CD8-positive, alpha-beta memory T cell (primary cell): ENCODE measurements around the gene SLC3A2. TPM values are rescaled to one million over a fixed set of nuclear protein-coding genes. Genes with fewer than 3 reads are reported as not detected.

Source experiments
- CTCF ChIA-PET: fragments of 350-600 bp; sonication (Branson Sonifier 250); formaldehyde crosslinking; loops from one replicate; lab custom pipeline; 2021; ENCODE audit warnings: antibody characterized with exemption; lab: Charles Lee
- POLR2A ChIA-PET: fragments of 350-600 bp; sonication (Branson Sonifier 250); formaldehyde crosslinking; loops from one replicate; lab custom pipeline; 2021; ENCODE audit warnings: antibody characterized with exemption; lab: Charles Lee
- DNase-seq, 5 donors: peaks; one replicate each; pipeline versions ENCODE4 v3.0.0 to v3.0.0-alpha.2; 2020 to 2022; ENCODE audit warnings: mixed read lengths in 1 of 5
- H3K27ac ChIP-seq: one replicate; pipeline ENCODE4 v1.7.0; 2013; ENCODE audit warnings: low read depth, mild to moderate bottlenecking, low read length, moderate library complexity
- H3K27me3 ChIP-seq: 2 replicates; pipeline ENCODE4 v1.7.0; 2013; ENCODE audit warnings: low read length, mild to moderate bottlenecking; ENCODE audit not compliant: insufficient read depth, poor library complexity, severe bottlenecking
- H3K36me3 ChIP-seq: 2 replicates; pipeline ENCODE4 v1.7.0; 2013; ENCODE audit warnings: mild to moderate bottlenecking, low read length, moderate library complexity; ENCODE audit not compliant: insufficient read depth
- H3K4me1 ChIP-seq: 2 replicates; pipeline ENCODE4 v1.7.0; 2013; ENCODE audit warnings: mild to moderate bottlenecking, low read length, moderate library complexity; ENCODE audit not compliant: insufficient read depth
- H3K4me3 ChIP-seq: 2 replicates; pipeline ENCODE4 v1.7.0; 2013; ENCODE audit warnings: mild to moderate bottlenecking, low read length
- H3K9me3 ChIP-seq: 2 replicates; pipeline ENCODE4 v1.7.0; 2013; ENCODE audit warnings: mild to moderate bottlenecking, low read length
- H3K27ac Mint-ChIP-seq, 8 donors: one replicate each; pipeline ENCODE4 v1.8.0; 2020 to 2021; ENCODE audit warnings: mixed read lengths in 8 of 8, mild to moderate bottlenecking in 6 of 8, inconsistent platforms in 3 of 8, moderate library complexity in 3 of 8
- H3K27me3 Mint-ChIP-seq, 2 donors: one replicate each; pipeline ENCODE4 v1.8.0; 2020 to 2021; ENCODE audit warnings: mixed read lengths in 2 of 2, mild to moderate bottlenecking in 1 of 2, moderate library complexity in 1 of 2
- H3K36me3 Mint-ChIP-seq, 3 donors: one replicate each; pipeline ENCODE4 v1.8.0; 2020 to 2021; ENCODE audit warnings: mixed read lengths in 3 of 3, inconsistent platforms in 1 of 3, mild to moderate bottlenecking in 1 of 3
- H3K4me1 Mint-ChIP-seq, 3 donors: one replicate each; pipeline ENCODE4 v1.8.0; 2020 to 2021; ENCODE audit warnings: mixed read lengths in 3 of 3, inconsistent platforms in 1 of 3, mild to moderate bottlenecking in 1 of 3
- H3K4me3 Mint-ChIP-seq, 7 donors: one replicate each; pipeline ENCODE4 v1.8.0; 2020 to 2021; ENCODE audit warnings: mixed read lengths in 7 of 7, mild to moderate bottlenecking in 6 of 7, moderate library complexity in 4 of 7, inconsistent platforms in 2 of 7
- H3K9me3 Mint-ChIP-seq, 5 donors: one replicate each; pipeline ENCODE4 v1.8.0; 2020 to 2022; ENCODE audit warnings: mixed read lengths in 5 of 5, mild to moderate bottlenecking in 3 of 5, moderate library complexity in 2 of 5, inconsistent platforms in 1 of 5
- polyA plus RNA-seq: library from polyadenylated mRNA; unstranded; fragments of 300-500 nt; fragmentation: Illumina TruSeq; gene quantifications from one replicate; pipeline ENCODE4 v1.2.3, GENCODE V29; 2021
- total RNA-seq, 2 experiments: library from RNA; stranded (reverse); gene quantifications; one replicate each; pipeline ENCODE4 v1.2.3, GENCODE V29; 2021

The SLC3A2 gene
- total and polyA plus RNA-seq, 3 experiments from 2014 or later = 180 to 430 (median 426) TPM

GRCh38 chr11:62853279-62853965, 27.3 kb upstream of the SLC3A2 start:
- ChIA-PET POLR2A (interaction anchor here (0.9 to 8.5 kb wide), 9 partner anchors 9 to 126 kb away, joined by 3 to 215 read pairs (median 33); partner anchors contain the start of genes HNRNPUL2, SLC3A2, STX5 and TEX54), CTCF (interaction anchor here (1.0 to 4.6 kb wide), 7 partner anchors 13 to 93 kb away, joined by 3 to 32 read pairs (median 4); partner anchors contain the start of genes SLC3A2, STX5, TMEM179B and WDR74)
- Histone ChIP-seq H3K27me3 (no peaks in the 10 kb centered on the region), H3K36me3 (peaks cover 35% of the 10 kb centered on the region), H3K4me1 (peaks cover 47% of the 10 kb centered on the region), H3K9me3 (no peaks in the 10 kb centered on the region), H3K4me3 (peak overlapping the region; percentile 98), H3K27ac (no peak overlapping the region)
- peaks cover 46 to 73% (median 55%) of the 10 kb centered on the region in 3 donors for H3K4me1 Mint-ChIP-seq
- peak overlapping the region; percentile 94 to 99 (median 98) for H3K4me3 Mint-ChIP-seq
- peaks cover 0 to 6% of the 10 kb centered on the region in 2 donors for H3K27me3 Mint-ChIP-seq
- peak in 2 of 5 donors; percentile 36 to 49 for DNase-seq
- peaks cover 6 to 52% (median 24%) of the 10 kb centered on the region in 3 donors for H3K36me3 Mint-ChIP-seq
- peaks cover 0 to 5% (median 0%) of the 10 kb centered on the region in 5 donors for H3K9me3 Mint-ChIP-seq
- H3K27ac Mint-ChIP-seq = peak overlapping the region; percentile 79 to 96 (median 94)

- Histone ChIP-seq H3K36me3 (peaks cover 35% of the 10 kb centered on the region), H3K9me3 (no peaks in the 10 kb centered on the region), H3K4me3 (peak overlapping the region; percentile 98), H3K27me3 (no peaks in the 10 kb centered on the region), H3K27ac (peak overlapping the region; percentile 94), H3K4me1 (peaks cover 47% of the 10 kb centered on the region)
- DNase-seq = no peak
- Mint-ChIP-seq H3K4me3 (peak overlapping the region; percentile 94 to 99 (median 98)), H3K9me3 (peaks cover 0 to 5% (median 0%) of the 10 kb centered on the region in 5 donors), H3K27ac (peak overlapping the region; percentile 84 to 96 (median 94)), H3K27me3 (peaks cover 0 to 6% of the 10 kb centered on the region in 2 donors), H3K4me1 (peaks cover 46 to 73% (median 55%) of the 10 kb centered on the region in 3 donors), H3K36me3 (peaks cover 6 to 52% (median 24%) of the 10 kb centered on the region in 3 donors)
- POLR2A ChIA-PET = interaction anchor here (0.5 to 8.5 kb wide), 15 partner anchors 10 to 189 kb away, joined by 3 to 215 read pairs (median 10); partner anchors contain the start of genes C11orf98, CSKMT, HNRNPUL2 and SLC3A2
- CTCF ChIA-PET = interaction anchor here (1.0 to 4.6 kb wide), 10 partner anchors 8 to 94 kb away, joined by 3 to 33 read pairs (median 5); partner anchors contain the start of genes SLC3A2, STX5, TMEM179B and WDR74
Observed at GRCh38 chr11:62854013-62854824, 26.5 kb upstream of the SLC3A2 start.

- peak overlapping the region; percentile 98 for H3K4me3 ChIP-seq
- H3K36me3 Mint-ChIP-seq = peaks cover 6 to 52% (median 24%) of the 10 kb centered on the region in 3 donors
Observed at GRCh38 chr11:62854825-62855570, 25.7 kb upstream of the SLC3A2 start.

GRCh38 chr11:62855571-62856332, 24.9 kb upstream of the SLC3A2 start:
- peak; percentile 94 to 99 (median 98) for DNase-seq
- Histone ChIP-seq H3K27me3 (no peaks in the 10 kb centered on the region), H3K4me3 (peak overlapping the region; percentile 98), H3K4me1 (peaks cover 47% of the 10 kb centered on the region), H3K36me3 (peaks cover 35% of the 10 kb centered on the region), H3K27ac (peak overlapping the region; percentile 94), H3K9me3 (no peaks in the 10 kb centered on the region)
- Mint-ChIP-seq H3K27me3 (peaks cover 0 to 6% of the 10 kb centered on the region in 2 donors), H3K36me3 (peaks cover 6 to 52% (median 24%) of the 10 kb centered on the region in 3 donors), H3K9me3 (peaks cover 0 to 5% (median 0%) of the 10 kb centered on the region in 5 donors), H3K4me1 (peaks cover 46 to 63% (median 55%) of the 10 kb centered on the region in 3 donors), H3K4me3 (peak overlapping the region; percentile 94 to 99 (median 98)), H3K27ac (peak overlapping the region; percentile 84 to 96 (median 94))
- ChIA-PET CTCF (interaction anchor here (0.7 to 4.6 kb wide), 16 partner anchors 8 to 263 kb away, joined by 3 to 33 read pairs (median 4); partner anchors contain the start of genes HNRNPUL2, SLC3A2, STX5 and TEX54), POLR2A (interaction anchor here (0.5 to 8.5 kb wide), 26 partner anchors 11 to 1462 kb away, joined by 3 to 215 read pairs (median 7); partner anchors contain the start of genes C11orf98, CSKMT, HNRNPUL2 and MTA2)

More at GRCh38 chr11:62854825-62855570, 25.7 kb upstream of the SLC3A2 start:
- Mint-ChIP-seq H3K27ac (peak overlapping the region; percentile 84 to 96 (median 94)), H3K4me1 (peaks cover 46 to 69% (median 55%) of the 10 kb centered on the region in 3 donors), H3K4me3 (peak overlapping the region; percentile 94 to 99 (median 98)), H3K27me3 (peaks cover 0 to 6% of the 10 kb centered on the region in 2 donors), H3K9me3 (peaks cover 0 to 5% (median 0%) of the 10 kb centered on the region in 5 donors)
- no peaks in the 10 kb centered on the region for H3K27me3 ChIP-seq
- ChIA-PET POLR2A (interaction anchor here (0.5 to 8.5 kb wide), 26 partner anchors 10 to 1462 kb away, joined by 3 to 215 read pairs (median 7); partner anchors contain the start of genes C11orf98, CSKMT, HNRNPUL2 and MTA2), CTCF (interaction anchor here (0.9 to 4.6 kb wide), 11 partner anchors 9 to 263 kb away, joined by 3 to 33 read pairs (median 5); partner anchors contain the start of genes SLC3A2, STX5, TEX54 and TMEM179B)
- H3K9me3 ChIP-seq = no peaks in the 10 kb centered on the region
- DNase-seq = no peak
- H3K36me3 ChIP-seq = peaks cover 35% of the 10 kb centered on the region
- peak overlapping the region; percentile 94 for H3K27ac ChIP-seq
- H3K4me1 ChIP-seq = peaks cover 47% of the 10 kb centered on the region

- Histone ChIP-seq H3K4me3 (peak overlapping the region; percentile 98), H3K36me3 (peaks cover 35% of the 10 kb centered on the region), H3K27me3 (no peaks in the 10 kb centered on the region), H3K4me1 (peaks cover 44% of the 10 kb centered on the region), H3K27ac (peak overlapping the region; percentile 94), H3K9me3 (no peaks in the 10 kb centered on the region)
- Mint-ChIP-seq H3K27me3 (peaks cover 0 to 6% of the 10 kb centered on the region in 2 donors), H3K4me1 (peaks cover 46 to 56% (median 54%) of the 10 kb centered on the region in 3 donors), H3K36me3 (peaks cover 6 to 46% (median 24%) of the 10 kb centered on the region in 3 donors), H3K27ac (peak overlapping the region; percentile 84 to 96 (median 94)), H3K4me3 (peak overlapping the region; percentile 94 to 99 (median 98)), H3K9me3 (peaks cover 0 to 5% (median 0%) of the 10 kb centered on the region in 5 donors)
- POLR2A ChIA-PET = interaction anchor here (0.5 to 8.5 kb wide), 22 partner anchors 11 to 1461 kb away, joined by 3 to 215 read pairs (median 9); partner anchors contain the start of genes C11orf98, CSKMT, HNRNPUL2 and NXF1
- CTCF ChIA-PET = interaction anchor here (0.7 to 4.6 kb wide), 16 partner anchors 8 to 264 kb away, joined by 3 to 33 read pairs (median 4); partner anchors contain the start of genes HNRNPUL2, SLC3A2, STX5 and TEX54
- no peak for DNase-seq
Observed at GRCh38 chr11:62856333-62856895, 24.3 kb upstream of the SLC3A2 start.

- Histone ChIP-seq H3K4me3 (no peak overlapping the region), H3K4me1 (peaks cover 33% of the 10 kb centered on the region), H3K27ac (peak overlapping the region; percentile 94), H3K36me3 (peaks cover 23% of the 10 kb centered on the region), H3K27me3 (no peaks in the 10 kb centered on the region), H3K9me3 (no peaks in the 10 kb centered on the region)
- Mint-ChIP-seq H3K4me1 (peaks cover 41 to 47% (median 45%) of the 10 kb centered on the region in 3 donors), H3K9me3 (peaks cover 0 to 5% (median 0%) of the 10 kb centered on the region in 5 donors), H3K27ac (peak overlapping the region in 2 of 8 donors; percentile 43 to 66), H3K4me3 (peak overlapping the region; percentile 13 to 94 (median 21)), H3K27me3 (peaks cover 0 to 6% of the 10 kb centered on the region in 2 donors), H3K36me3 (peaks cover 0 to 35% (median 17%) of the 10 kb centered on the region in 3 donors)
- ChIA-PET POLR2A (interaction anchor here (0.6 to 3.5 kb wide), 8 partner anchors 24 to 234 kb away, joined by 4 to 21 read pairs (median 6); partner anchors contain the start of genes POLR2G, SLC3A2, STX5 and TEX54), CTCF (interaction anchor here (0.8 to 4.6 kb wide), 4 partner anchors 24 to 266 kb away, joined by 3 to 33 read pairs (median 18); partner anchors contain the start of genes C11orf98, CSKMT, SLC3A2 and TMEM179B)
- no peak for DNase-seq
Observed at GRCh38 chr11:62857541-62857982, 23.1 kb upstream of the SLC3A2 start.
